GM12878 (cell line): Measurements from ENCODE around the gene MAFB. TPM values are rescaled to one million over a fixed set of nuclear protein-coding genes. Genes with fewer than 3 reads are reported as not detected.

Experiments
- ATAC-seq: fragments of 200-7000 bp; cut with Tn5 transposase; 3 replicates; pipeline ENCODE4 v1.9.1; 2020; ENCODE audit warnings: mild to moderate bottlenecking, moderate library complexity
- BruUV-seq: library from RNA; stranded (reverse); fragments of 400-500 nt; replicated peaks from 2 replicates; lab custom pipeline; 2021; lab: Mats Ljungman, UMichigan
- CTCF ChIA-PET: fragments of 300-600 bp; sonication (Branson Sonifier 250); formaldehyde crosslinking; extraction: SDS; loops from one replicate; lab custom pipeline; 2021; ENCODE audit warnings: inconsistent platforms; lab: Yijun Ruan, JAX
- POLR2A ChIA-PET: fragments of 350-600 bp; formaldehyde crosslinking; extraction: SDS; loops from one replicate; lab custom pipeline; 2021; ENCODE audit warnings: inconsistent platforms; lab: Charles Lee
- RAD21 ChIA-PET: fragments of 300-600 bp; sonication (Branson Sonifier 250); formaldehyde crosslinking; loops from one replicate; lab custom pipeline; 2023; ENCODE audit warnings: antibody characterized with exemption; ENCODE audit not compliant: unreplicated experiment; lab: Charles Lee
- SMC1A ChIA-PET: fragments of 300-600 bp; sonication (Branson Sonifier 250); formaldehyde crosslinking; loops from one replicate; lab custom pipeline; 2023; ENCODE audit not compliant: unreplicated experiment, uncharacterized antibody; lab: Charles Lee
- DNase-seq: peaks from one replicate; pipeline ENCODE4 v3.0.0-alpha.2; 2011; ENCODE audit warnings: low read depth, low spot score
- FAIRE-seq: peaks from 3 replicates; lab custom pipeline; 2011; peaks lifted over from hg19 to GRCh38; lab: Jason Lieb, UNC
- H2AFZ ChIP-seq: 2 replicates; pipeline ENCODE4 v1.6.0; 2011; ENCODE audit warnings: low read depth, low read length, control low read depth; ENCODE audit not compliant: control insufficient read depth
- H3K27ac ChIP-seq: 2 replicates; pipeline ENCODE4 v1.5.1; 2011; ENCODE audit warnings: control low read depth; ENCODE audit not compliant: control insufficient read depth, insufficient read depth
- H3K27me3 ChIP-seq, 2 experiments: replicated peaks in 1 of 2; 2 replicates each; pipeline versions ENCODE4 v1.6.0 to v1.6.1; 2011; ENCODE audit warnings: low read length in 1 of 2; ENCODE audit not compliant: control insufficient read depth in 2 of 2, insufficient read depth in 2 of 2
- H3K36me3 ChIP-seq, 2 experiments: 2 replicates each; pipeline ENCODE4 v1.5.1; 2011; ENCODE audit warnings: low read length in 1 of 2; ENCODE audit not compliant: control insufficient read depth in 2 of 2, insufficient read depth in 2 of 2
- H3K4me1 ChIP-seq: 2 replicates; pipeline ENCODE4 v1.6.1; 2011; ENCODE audit warnings: mild to moderate bottlenecking, low read length, moderate library complexity, mixed read lengths; ENCODE audit not compliant: control insufficient read depth, insufficient read depth
- H3K4me2 ChIP-seq: 2 replicates; pipeline ENCODE4 v1.6.0; 2011; ENCODE audit warnings: control low read depth; ENCODE audit not compliant: control insufficient read depth, insufficient read depth
- H3K4me3 ChIP-seq: fragments of 200-600 bp; sonication (generic); 2 replicates; pipeline ENCODE4 v1.5.1; 2016
- H3K79me2 ChIP-seq: 2 replicates; pipeline ENCODE4 v1.6.0; 2011; ENCODE audit warnings: low read length; ENCODE audit not compliant: control insufficient read depth, insufficient read depth
- H3K9ac ChIP-seq: 2 replicates; pipeline ENCODE4 v1.8.0; 2011; ENCODE audit warnings: low read length, control low read depth, mixed read lengths; ENCODE audit not compliant: control insufficient read depth, insufficient read depth
- H3K9me3 ChIP-seq: replicated peaks from 3 replicates; pipeline ENCODE4 v1.5.1; 2011; ENCODE audit warnings: mild to moderate bottlenecking, low read length; ENCODE audit not compliant: control insufficient read depth, insufficient read depth
- H4K20me1 ChIP-seq: 2 replicates; pipeline ENCODE4 v1.6.0; 2011; ENCODE audit not compliant: control insufficient read depth, insufficient read depth
- ETV6 ChIP-seq, 2 experiments: fragments of 450-650 bp in 1 of 2; IDR thresholded peaks in 1 of 2; conservative IDR thresholded peaks in 1 of 2; 2 replicates each; pipeline ENCODE4 v1.6.1; 2014; ENCODE audit warnings: antibody characterized with exemption in 1 of 2, borderline replicate concordance in 1 of 2, low read depth in 1 of 2, mild to moderate bottlenecking in 1 of 2, moderate library complexity in 1 of 2
- FOXK2 ChIP-seq: fragments of 450-650 bp; IDR thresholded peaks from 2 replicates; pipeline ENCODE4 v1.6.1; 2017; ENCODE audit warnings: mild to moderate bottlenecking, moderate library complexity
- NFIC ChIP-seq: IDR thresholded peaks from 2 replicates; pipeline ENCODE4 v1.6.1; 2012; ENCODE audit warnings: low read depth, mild to moderate bottlenecking, inconsistent platforms, low read length, moderate library complexity
- TCF12 ChIP-seq: IDR thresholded peaks from 2 replicates; pipeline ENCODE4 v1.6.1; 2011; ENCODE audit warnings: low read depth, mild to moderate bottlenecking, low read length
- WGBS: methylation state at CpG from one replicate; pipeline ENCODE4 v1.1.6; 2016; ENCODE audit warnings: low lambda C conversion rate; ENCODE audit not compliant: insufficient replicate concordance, insufficient coverage; ENCODE audit errors: missing lambda C conversion rate; 5-methylcytosine and 5-hydroxymethylcytosine counted together
- in situ Hi-C: fragments of 300-500 bp; cut with MboI; formaldehyde crosslinking; loops from 9 replicates; pipeline ENCODE4 v1.14.3; 2018; ENCODE audit warnings: mixed read lengths
- intact Hi-C: fragments of 100-400 bp; cut with micrococcal nuclease; formaldehyde crosslinking; loops from one replicate; pipeline ENCODE4 v1.14.2; 2022; ENCODE audit not compliant: unreplicated experiment
- polyA plus RNA-seq, 11 experiments: library from polyadenylated mRNA; depleted of rRNA in 4 of 11; unstranded in 6 of 11; stranded (reverse) in 5 of 11; fragments of >200 nt; fragmentation: Nextera tagmentation in 4 of 11; fragmentation: Illumina TruSeq in 1 of 11; extraction: Ambion mirVana in 4 of 11; extraction: Trizol in 1 of 11; gene quantifications; 1 replicate in 1 of 11; 2 replicates in 10 of 11; pipeline versions ENCODE4 v1.2.1 to v1.2.3, GENCODE V29; 2011 to 2016; ENCODE audit warnings: inconsistent platforms in 2 of 11, missing spikeins in 2 of 11, low read depth in 1 of 11
- total RNA-seq, 4 experiments: library from RNA; depleted of rRNA in 3 of 4; stranded (reverse); fragments of >200 nt in 3 of 4; fragmentation: Illumina TruSeq in 1 of 4; extraction: Trizol in 1 of 4; gene quantifications; 2 replicates each; pipeline versions ENCODE4 v1.2.1 to v1.2.3, GENCODE V29; 2013 to 2021

Gene MAFB
- total and polyA plus RNA-seq, 10 of the 15 experiments (the other 5 are each of a cell fraction or from before 2014, with no cell fraction given), result 0.01 to 0.08 (median 0.01) TPM; not detected in 7

DNA sequence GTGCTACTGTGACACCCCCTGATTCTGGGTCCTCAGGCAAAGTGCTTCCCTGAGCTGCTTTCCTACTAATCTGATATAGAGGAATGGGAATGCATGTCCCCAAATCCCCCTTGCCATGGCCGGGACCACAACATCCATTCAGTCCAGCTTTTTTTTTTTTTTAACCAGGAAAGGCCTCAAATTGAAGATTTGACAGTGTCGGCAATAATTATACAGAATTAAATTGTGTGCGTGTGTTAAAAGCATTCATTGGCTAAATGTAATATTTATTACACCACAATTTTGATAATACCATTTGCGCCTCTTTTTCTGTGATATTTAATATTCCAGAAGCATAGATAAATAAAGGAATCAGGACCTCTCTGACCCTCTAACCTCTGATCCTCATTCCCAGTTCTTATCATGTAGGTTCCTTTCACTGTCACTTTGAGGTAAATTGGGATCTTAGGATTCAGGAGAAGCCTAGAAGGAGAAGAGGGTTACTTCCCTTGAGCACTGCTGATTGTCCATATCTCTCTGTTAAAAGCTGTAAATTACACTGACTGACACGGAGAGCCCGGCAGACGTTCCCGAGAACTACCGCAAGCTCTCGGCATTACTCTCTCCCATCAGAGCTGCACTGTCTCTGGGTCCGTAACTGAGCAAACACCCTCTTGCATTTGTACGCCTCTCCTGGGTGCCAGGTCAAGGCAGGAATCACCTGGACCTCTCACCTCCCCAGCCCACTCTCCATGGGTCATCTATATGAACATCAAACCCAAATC lies 29.4 kb upstream of the MAFB start:
- no TSS peak for BruUV-seq
- no peak overlapping the region for H2AFZ ChIP-seq
- H4K20me1 ChIP-seq, result no peaks in the 10 kb centered on the region
- intact Hi-C loops, result no loop called here
- no peak overlapping the region for H3K27ac ChIP-seq
- 65% methylated on average over 12 of the region's 12 CpGs for WGBS
- no peak overlapping the region for H3K4me2 ChIP-seq
- DNase-seq, result no peak
- in situ Hi-C loops, result no loop called here
- ChIA-PET CTCF (interaction anchor here (1.0 kb wide), 1 partner anchor 245 kb away, joined by 3 read pairs; no protein-coding TSS in a partner anchor), SMC1A (no interaction called here), POLR2A (no interaction called here), RAD21 (no interaction called here)
- H3K9ac ChIP-seq, result no peak overlapping the region
- no peaks in the 10 kb centered on the region for H3K9me3 ChIP-seq
- FAIRE-seq, result no peak
- no peaks in the 10 kb centered on the region for H3K79me2 ChIP-seq
- H3K36me3 ChIP-seq, result no peaks in the 10 kb centered on the region
- TF ChIP-seq TCF12, result no peak
- TF ChIP-seq NFIC, result no peak
- no peak for TF ChIP-seq FOXK2
- ATAC-seq, result no peak
- no peaks in the 10 kb centered on the region; a peak in 2 of 4 replicates for H3K27me3 ChIP-seq
- H3K4me1 ChIP-seq, result peaks cover 6% of the 10 kb centered on the region
- no peak overlapping the region for H3K4me3 ChIP-seq

DNA sequence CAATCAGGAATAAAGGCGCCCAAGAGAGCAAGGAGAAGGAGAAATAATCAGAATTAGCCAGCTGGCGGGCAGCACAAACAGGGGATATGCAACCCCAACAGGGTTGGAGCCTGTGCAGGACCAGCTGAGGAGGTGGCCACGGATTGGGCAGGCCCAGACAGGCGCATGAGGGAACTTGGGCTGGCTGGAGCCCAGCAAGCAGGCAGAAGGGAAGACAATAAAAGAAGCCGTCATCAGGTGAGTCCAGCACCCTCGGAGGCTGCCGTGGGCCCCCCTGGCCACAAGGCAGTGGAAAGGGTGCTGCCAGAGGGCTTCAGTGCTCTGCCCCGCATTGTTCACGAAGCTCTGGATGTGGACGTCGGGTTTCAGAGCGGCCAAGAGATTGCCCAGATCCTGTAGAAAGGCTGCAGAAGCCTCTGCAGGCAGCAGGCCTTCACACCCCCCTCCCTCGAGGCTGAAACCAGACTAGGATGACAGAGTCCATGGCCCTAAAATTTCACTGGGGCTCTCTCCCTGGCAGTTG lies 28.4 kb upstream of the MAFB start:
- BruUV-seq, result no TSS peak
- no peak overlapping the region for H3K4me2 ChIP-seq
- H2AFZ ChIP-seq, result no peak overlapping the region
- H3K27ac ChIP-seq, result no peak overlapping the region
- ChIA-PET CTCF (interaction anchor here (0.7 to 1.3 kb wide), 3 partner anchors 12 to 27 kb away, joined by 3 to 4 read pairs (median 3); no protein-coding TSS in a partner anchor), RAD21 (no interaction called here), POLR2A (no interaction called here), SMC1A (no interaction called here)
- H3K9ac ChIP-seq, result no peak overlapping the region
- FAIRE-seq (no peak), DNase-seq (no peak), ATAC-seq (no peak)
- no peak overlapping the region for H3K4me3 ChIP-seq
- H3K79me2 ChIP-seq, result no peaks in the 10 kb centered on the region
- H4K20me1 ChIP-seq, result no peaks in the 10 kb centered on the region
- 31% methylated on average over 13 of the region's 13 CpGs for WGBS
- H3K4me1 ChIP-seq, result peaks cover 6% of the 10 kb centered on the region
- no peaks in the 10 kb centered on the region for H3K9me3 ChIP-seq
- TF ChIP-seq ETV6 (conservative IDR thresholded peaks at IDR 0.05 in 1 of 2, IDR thresholded peaks at IDR 0.05 in 1 of 2; ENCODE audit: borderline replicate concordance in 1 of 2, low read depth in 1 of 2), result no peak
- in situ Hi-C loops, result no loop called here
- H3K27me3 ChIP-seq, result no peaks in the 10 kb centered on the region; a peak in 2 of 4 replicates
- no peaks in the 10 kb centered on the region for H3K36me3 ChIP-seq
- intact Hi-C loops, result no loop called here
